Retinal pigment epithelial cell (primary cell): ENCODE data around the gene MRPS31.
"Not testable (repeated sequence)": the region's sequence is repeated elsewhere in the genome, so short reads cannot be mapped to it uniquely, and the experiment has no call there.

Source experiments
- DNase-seq: peaks from one replicate; pipeline ENCODE4 v3.0.0-alpha.2; 2010; ENCODE audit warnings: low read depth
- H3K4me3 ChIP-seq: 2 replicates; pipeline ENCODE4 v1.5.1; 2011; ENCODE audit warnings: mild to moderate bottlenecking, low read length, control low read depth, moderate library complexity
- CTCF ChIP-seq: conservative IDR thresholded peaks from 2 replicates; pipeline ENCODE4 v1.5.1; 2011; ENCODE audit warnings: low read depth, low read length, control low read depth, inconsistent platforms

The MRPS31 gene

GRCh38 chr13:40789275-40790153, 18.5 kb upstream of the MRPS31 start, which contains the start of gene SLC25A15:
Gene SLC25A15, plus strand, starts transcription at chr13:40789611. Its CDS starts 3,616 bp downstream, at chr13:40793227.
- peak; percentile 38 for DNase-seq
- TF ChIP-seq CTCF: no peak
- H3K4me3 ChIP-seq: peak within 1 kb of the TSS; percentile 73

GRCh38 chr13:40788540-40789274, 17.7 kb upstream of the MRPS31 start:
- DNase-seq: not testable (repeated sequence)
- peak overlapping the region; percentile 66 for H3K4me3 ChIP-seq

- no peak overlapping the region for H3K4me3 ChIP-seq
- DNase-seq: no peak
- TF ChIP-seq CTCF: no peak
Measured at GRCh38 chr13:40787062-40787461, 16.1 kb upstream of the MRPS31 start.

- H3K4me3 ChIP-seq: no peak overlapping the region
- no peak for DNase-seq
- TF ChIP-seq CTCF: no peak
Measured at GRCh38 chr13:40786568-40786996, 15.6 kb upstream of the MRPS31 start.

GRCh38 chr13:40784540-40784939, 13.6 kb upstream of the MRPS31 start:
- no peak for TF ChIP-seq CTCF
- no peak for DNase-seq
- H3K4me3 ChIP-seq: no peak overlapping the region

GRCh38 chr13:40782971-40783370, 12.0 kb upstream of the MRPS31 start:
- DNase-seq, H3K4me3 ChIP-seq: not testable (repeated sequence)

- no peak overlapping the region for H3K4me3 ChIP-seq
- no peak for DNase-seq
- TF ChIP-seq CTCF: no peak
Measured at GRCh38 chr13:40781717-40782116, 10.7 kb upstream of the MRPS31 start.
